CD4-positive, alpha-beta T cell treated with Interleukin-6 for 4 hours (primary cell): ENCODE measurements around the gene IRF2.

Experiments
- DNase-seq: peaks from one replicate; pipeline ENCODE4 v3.0.0-alpha.2; 2020; ENCODE audit warnings: mixed read lengths

Gene IRF2

DNA sequence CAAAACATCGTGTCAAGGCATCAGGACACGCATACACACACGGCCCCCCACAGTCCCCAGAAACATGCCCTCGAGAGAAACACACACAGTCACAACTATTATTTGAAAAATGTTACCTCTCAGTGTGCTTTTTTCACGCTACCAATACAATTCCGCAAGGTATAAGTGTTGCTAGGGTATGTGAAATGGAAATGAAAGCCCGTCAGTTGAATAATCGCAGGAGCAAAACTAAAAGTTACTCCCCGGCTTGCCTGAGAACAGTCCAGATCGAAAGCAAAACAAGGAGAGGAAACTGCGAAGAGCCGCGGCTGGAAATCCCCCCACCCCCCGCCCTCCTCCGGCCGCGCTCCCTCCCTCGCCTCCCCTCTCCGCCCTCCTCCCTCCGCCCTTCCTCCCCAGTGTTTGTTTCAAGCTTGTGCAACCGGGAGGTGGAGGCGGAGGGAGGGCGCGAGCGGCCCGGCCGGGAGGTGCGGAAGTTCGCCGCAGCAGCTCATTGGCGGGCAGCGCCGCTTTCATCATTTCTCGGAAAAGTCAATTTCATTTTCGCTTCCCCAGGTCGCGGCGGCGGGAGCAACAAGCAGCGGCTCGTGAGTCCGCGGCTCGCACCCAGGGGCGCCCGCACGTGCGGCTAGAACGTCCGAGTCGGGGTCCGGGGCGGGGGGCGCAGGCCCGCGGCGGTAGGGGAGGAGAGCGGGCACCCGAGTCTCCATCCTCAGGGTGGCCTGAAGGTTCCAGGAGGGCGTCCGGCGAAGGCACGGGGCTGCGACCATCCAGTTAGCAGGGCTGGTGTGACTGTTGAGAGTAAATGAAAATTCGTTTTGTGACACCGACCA lies at the start of gene IRF2:
TSS of gene IRF2 (minus strand) at position 288 of the 833 bp plus-strand sequence. CDS start 45,486 bp downstream, outside the sequence.
- peak; percentile 97 for DNase-seq

DNA sequence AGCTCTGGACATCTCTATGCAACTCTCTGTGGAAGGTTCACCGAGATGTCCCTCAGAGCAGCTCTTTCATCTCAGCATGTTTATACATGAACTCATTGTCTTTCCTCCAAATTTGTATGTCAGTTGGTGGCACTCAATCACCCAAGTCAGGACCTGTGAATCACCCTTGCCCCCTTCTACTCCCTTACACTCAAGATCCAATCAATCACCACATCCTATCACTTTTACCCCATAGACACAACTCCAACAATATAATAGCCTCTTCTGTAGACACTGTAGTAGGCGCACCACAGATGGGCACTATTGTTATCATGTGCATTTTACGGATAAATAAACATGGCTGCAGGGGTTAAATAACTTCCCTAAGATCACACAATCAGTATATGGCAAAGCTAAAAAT lies 41.3 kb upstream of the IRF2 start:
- DNase-seq = no peak

- peak; percentile 47 for DNase-seq
These were observed 40.0 kb upstream of the IRF2 start for GRCh38 chr4:184514121-184514988.

GRCh38 chr4:184513802-184514120 lies 39.4 kb upstream of the IRF2 start:
- no peak for DNase-seq

DNA sequence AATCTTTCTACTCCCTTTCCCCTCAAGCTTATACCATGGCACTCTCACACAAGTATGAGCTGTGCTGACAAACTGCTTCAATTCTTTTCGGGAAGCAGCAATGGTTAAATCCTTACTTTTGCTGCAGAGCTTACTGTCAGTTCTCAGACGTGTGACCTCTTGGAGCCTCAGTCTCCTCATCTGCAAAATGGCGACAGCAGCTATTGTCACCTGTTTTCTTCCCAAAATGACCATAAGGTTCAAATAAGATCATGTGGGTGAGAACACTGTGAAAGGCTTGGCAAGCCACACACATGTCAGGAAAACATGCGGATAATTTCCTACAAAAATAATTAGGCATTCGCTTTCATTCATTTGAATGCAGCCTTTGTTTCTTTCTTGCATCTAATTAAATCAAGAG lies 36.8 kb upstream of the IRF2 start:
- DNase-seq = no peak

DNA sequence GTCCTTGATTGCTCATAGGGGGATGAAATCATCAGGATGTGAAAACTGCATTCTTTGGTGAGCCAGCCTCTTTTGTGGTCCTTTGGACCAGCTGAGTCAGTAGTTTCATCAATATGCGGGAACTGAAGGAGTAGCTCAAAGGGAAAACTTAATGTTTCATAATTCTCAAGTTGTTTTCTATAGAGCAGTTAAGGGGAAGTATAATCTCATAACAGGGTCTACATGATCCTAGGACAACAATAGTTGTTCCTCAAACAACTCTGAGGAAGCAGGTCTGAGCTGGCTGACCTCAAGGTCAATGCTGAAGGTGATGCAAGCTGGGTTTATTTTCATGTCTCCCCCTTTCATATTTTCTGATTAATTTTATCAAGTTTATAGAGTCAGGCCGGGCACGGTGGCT lies 36.1 kb upstream of the IRF2 start:
- DNase-seq = no peak

DNA sequence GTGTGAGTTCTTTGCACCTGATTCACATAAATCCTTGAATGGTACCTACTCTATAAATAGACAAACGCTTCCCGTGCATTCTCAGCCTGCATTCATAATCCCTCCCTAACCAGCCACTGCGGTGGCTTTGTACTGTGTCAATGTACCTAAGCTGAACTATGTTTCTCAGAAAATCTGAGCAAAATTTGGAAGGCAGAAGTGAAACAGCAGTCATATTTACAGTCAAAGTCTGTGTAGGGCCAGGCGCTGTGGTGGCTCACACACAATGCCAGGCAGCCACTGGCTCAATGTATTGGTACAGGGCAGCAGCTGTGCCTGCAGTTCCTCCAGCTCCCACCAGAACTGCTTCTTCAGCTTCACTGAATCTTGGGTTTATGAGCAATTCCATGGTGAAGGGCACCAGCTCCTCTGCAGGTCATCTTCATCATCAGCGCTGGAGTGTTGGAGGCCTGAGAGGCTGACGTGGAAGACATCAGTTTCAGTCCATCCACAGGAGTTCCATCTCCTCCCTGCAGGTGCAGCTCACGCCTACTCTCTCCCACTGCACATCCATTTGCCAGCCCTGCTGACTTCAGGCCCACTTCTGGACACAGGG lies 32.3 kb upstream of the IRF2 start:
- DNase-seq = peak; percentile 9

DNA sequence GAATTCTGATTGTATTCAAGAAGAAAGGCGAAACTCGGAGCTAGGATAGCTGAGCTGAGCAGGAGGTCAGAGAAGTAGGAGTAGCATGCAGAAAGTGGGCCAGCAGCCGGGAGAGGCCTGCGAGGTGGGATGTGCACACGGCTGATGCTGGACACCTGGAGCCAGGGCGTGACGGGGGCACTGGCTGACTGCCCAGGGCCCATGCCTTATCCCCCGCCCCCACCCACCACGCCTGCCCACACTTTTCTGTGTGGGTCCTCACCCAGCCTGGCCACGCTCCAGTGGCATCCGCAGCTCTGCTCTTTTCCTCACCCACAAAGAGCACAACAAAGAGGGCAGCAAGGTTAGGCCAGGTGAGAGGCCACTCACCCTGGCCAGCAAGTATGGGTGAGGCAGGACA lies 30.0 kb upstream of the IRF2 start:
- no peak for DNase-seq

DNA sequence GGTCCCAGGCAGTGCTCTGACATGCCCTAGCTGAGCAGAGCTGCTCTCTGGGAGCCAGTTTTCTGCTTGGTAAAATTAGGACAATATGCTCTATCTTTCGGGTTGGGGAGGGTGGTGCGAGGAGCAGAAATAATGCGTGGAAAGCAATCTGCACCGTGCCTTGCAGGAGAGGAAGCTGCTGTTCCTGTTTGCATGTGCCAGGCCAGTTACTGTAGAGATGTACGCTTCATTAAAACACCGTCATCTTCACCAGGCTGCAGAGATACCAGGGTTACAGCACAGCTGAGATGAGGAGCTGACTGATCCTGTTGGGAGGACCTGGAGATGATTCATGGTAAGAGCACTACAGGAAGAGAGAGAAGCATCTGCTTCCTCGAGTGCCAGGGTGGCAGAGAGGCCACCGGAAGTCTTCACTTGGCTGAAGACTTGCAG lies 29.5 kb upstream of the IRF2 start:
- peak; percentile 47 for DNase-seq

DNA sequence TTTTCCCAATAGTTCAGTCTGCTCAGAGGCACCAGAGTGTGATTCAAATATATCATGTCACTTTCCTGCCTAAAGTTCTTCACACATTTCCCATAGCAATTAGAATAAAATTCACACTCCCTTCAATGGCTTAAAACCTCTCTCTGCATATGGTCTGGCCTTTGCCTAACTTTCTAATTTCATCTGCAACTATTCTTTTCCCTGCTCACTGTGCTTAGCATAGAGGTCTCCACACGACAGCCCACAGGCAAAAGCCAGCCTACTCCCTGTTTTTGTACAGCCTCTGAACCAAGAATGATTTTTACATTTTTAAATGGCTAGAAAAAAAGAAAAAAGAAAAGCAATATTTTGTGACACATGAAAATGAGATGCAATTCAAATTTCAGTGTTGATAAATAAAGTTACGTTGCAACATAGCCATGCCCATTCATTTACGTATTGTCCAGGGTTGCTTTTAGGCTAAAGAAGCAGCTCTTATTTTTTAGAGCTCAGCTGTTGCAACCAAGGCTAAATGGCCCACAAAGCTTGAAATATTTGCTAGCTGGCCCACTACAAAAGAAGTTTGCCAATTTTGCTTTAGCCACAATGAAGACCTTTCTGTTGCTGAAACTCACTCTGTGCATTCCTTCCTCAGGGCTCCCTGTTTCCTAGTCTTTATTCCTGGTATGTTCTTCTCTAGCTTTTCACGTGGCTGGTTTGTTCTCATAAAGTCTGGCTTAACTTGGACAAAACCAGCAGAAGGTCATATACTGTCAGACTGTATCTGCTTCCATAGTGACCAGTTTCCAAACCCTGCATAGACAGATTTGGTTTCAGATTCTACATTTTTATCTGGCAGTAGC lies 26.6 kb upstream of the IRF2 start:
- DNase-seq = no peak

- no peak for DNase-seq
These were observed 25.6 kb upstream of the IRF2 start for GRCh38 chr4:184499996-184500395.

DNA sequence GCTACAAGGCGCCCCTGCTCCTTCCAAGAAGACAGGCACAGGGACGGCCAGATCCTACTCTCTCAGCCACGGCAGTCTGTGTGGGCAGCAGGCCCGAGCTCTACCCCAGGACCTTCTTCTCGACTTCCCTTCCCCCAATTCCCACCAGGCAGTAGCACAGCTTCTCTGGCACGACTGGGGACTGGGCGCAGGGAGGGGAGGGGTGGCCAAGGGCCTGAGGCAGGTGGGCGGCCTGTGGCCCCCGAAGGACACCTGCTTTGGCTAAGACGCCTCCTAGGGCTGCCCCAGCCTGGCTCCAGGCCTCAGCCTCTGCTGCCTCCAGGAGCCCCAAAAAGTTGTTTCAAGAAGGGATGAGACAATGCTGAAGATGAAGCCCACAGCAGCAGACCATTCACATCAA lies 24.2 kb upstream of the IRF2 start:
- no peak for DNase-seq

- DNase-seq = no peak
These were observed 15.4 kb upstream of the IRF2 start for GRCh38 chr4:184489771-184490170.

DNA sequence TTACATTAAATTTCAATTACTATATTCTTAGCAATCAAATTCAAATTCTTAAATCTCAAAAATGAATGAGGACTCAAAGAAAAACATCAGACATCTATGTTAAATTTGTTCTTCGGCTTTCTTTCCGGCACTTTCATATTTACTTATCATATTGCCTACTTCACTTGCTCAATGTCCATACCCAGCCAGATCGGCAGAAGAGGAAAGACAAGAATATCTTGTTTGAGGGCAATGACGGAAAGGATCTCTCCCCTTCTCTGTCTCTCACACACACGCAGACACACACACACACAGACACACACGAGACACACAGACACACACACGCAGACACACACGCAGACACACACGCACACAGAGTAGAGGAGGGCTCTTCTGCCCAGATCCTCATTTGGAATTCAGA lies 13.2 kb upstream of the IRF2 start:
- no peak for DNase-seq

GRCh38 chr4:184485279-184485678 lies 10.9 kb upstream of the IRF2 start:
- no peak for DNase-seq

- DNase-seq = no peak
These were observed 7.2 kb upstream of the IRF2 start for GRCh38 chr4:184481544-184481943.

DNA sequence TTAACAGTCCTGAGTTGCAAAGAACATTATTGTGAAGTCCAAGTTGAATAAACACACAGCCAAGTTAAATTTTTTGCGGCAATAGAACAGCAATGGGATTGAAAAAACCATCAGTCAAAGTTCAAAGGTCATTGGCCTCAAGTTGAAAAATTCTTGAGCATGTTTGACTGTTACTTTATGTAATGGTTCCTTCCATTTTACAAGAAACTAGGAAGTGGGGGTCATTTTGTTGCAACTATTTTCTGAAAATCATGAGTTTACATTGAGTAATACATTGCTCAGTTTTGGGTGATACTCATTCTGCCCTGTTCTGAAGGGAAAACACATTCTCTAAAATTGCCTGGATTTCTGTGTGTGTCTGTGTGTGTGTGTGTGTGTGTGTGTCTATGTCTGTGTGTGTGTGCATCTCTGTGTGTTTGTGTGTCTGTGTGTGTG lies 5.2 kb upstream of the IRF2 start:
- DNase-seq = no peak

DNA sequence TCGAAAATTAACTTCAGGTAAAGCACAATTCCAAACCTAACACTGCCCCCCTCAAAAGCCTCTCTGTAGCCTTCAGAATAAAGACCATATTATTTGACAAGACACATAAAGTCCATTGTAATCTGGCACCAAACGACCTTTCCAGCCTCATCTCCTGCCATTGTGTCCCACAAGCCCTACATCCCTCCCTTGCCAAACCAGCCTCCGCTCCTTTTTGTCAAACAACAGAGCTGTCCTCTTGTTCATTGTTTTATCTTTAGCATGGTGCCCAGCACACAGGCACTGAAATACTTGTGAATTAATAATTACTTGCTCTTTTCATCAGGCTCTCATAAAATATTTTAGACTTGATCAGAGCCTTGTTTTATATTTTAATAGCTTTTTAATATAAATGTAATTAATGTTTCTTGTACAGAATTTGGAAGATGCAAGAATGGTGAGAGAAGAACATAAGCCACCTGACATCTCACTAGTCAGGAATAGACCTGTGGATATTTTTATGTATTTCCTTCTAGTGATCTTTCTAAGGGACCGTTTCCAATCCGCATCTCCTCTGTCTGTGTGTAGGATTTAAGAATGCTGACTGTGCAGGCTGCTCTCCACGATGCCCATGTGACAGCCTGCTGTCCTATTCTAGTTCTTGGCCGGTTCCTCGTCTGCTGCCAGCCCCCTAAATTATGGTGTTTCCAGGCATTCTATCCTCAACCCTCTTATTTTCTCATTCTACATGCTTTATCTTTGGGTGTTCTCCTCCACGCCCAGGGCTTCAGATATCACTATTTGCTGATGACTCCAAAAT lies 3.0 kb upstream of the IRF2 start:
- no peak for DNase-seq

GRCh38 chr4:184476695-184477094 lies 2.3 kb upstream of the IRF2 start:
- peak; percentile 52 for DNase-seq

- DNase-seq = no peak
These were observed 1.1 kb upstream of the IRF2 start for GRCh38 chr4:184475498-184475897.

GRCh38 chr4:184475096-184475461 lies 729 bp upstream of the IRF2 start:
- peak; percentile 43 for DNase-seq
